ENCODE results near the gene FRMD1.

The FRMD1 gene

DNA sequence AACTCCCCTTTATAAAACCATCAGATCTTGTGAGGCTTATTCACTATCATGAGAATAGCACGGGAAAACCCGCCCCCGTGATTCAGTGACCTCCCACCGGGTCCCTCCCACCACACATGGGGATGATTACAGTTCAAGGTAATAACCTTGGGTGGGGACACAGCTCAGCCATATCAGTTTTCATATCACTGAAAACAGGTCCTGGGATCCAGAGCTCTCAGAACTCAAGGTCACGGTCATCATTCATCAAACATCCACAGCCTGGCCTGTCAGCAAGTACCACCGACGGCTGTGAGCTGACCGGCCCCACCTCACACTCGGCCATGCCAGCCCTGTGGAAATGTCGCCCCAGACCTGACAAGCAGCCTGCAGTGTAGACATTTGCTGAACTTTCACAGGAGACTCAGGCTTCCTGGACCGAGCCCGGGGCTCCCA lies 14.1 kb upstream of the FRMD1 start:
- H3K4me3 ChIP-seq (ENCODE audit: low read depth, low read length), result no peak overlapping the region
- no peak for TF ChIP-seq CTCF (IDR thresholded peaks at IDR 0.05; ENCODE audit: low read depth, low read length)

- TF ChIP-seq CTCF (IDR thresholded peaks at IDR 0.05; ENCODE audit: low read depth, low read length), result no peak
- H3K4me3 ChIP-seq (ENCODE audit: low read depth, low read length), result no peak overlapping the region
Observed at GRCh38 chr6:168092541-168092940, 13.5 kb upstream of the FRMD1 start.

- no peak for TF ChIP-seq CTCF (IDR thresholded peaks at IDR 0.05; ENCODE audit: low read depth, low read length)
Observed at GRCh38 chr6:168091381-168092264, 12.6 kb upstream of the FRMD1 start.

GRCh38 chr6:168090706-168091105 lies 11.7 kb upstream of the FRMD1 start:
- TF ChIP-seq CTCF (IDR thresholded peaks at IDR 0.05; ENCODE audit: low read depth, low read length), result no peak
- no peak overlapping the region for H3K4me3 ChIP-seq (ENCODE audit: low read depth, low read length)

More at GRCh38 chr6:168091381-168092264, 12.6 kb upstream of the FRMD1 start:
- no peak overlapping the region for H3K4me3 ChIP-seq (ENCODE audit: low read depth, low read length)

GRCh38 chr6:168090064-168090690 lies 11.2 kb upstream of the FRMD1 start:
- H3K4me3 ChIP-seq (ENCODE audit: low read depth, low read length), result no peak overlapping the region
- no peak for TF ChIP-seq CTCF (IDR thresholded peaks at IDR 0.05; ENCODE audit: low read depth, low read length)

DNA sequence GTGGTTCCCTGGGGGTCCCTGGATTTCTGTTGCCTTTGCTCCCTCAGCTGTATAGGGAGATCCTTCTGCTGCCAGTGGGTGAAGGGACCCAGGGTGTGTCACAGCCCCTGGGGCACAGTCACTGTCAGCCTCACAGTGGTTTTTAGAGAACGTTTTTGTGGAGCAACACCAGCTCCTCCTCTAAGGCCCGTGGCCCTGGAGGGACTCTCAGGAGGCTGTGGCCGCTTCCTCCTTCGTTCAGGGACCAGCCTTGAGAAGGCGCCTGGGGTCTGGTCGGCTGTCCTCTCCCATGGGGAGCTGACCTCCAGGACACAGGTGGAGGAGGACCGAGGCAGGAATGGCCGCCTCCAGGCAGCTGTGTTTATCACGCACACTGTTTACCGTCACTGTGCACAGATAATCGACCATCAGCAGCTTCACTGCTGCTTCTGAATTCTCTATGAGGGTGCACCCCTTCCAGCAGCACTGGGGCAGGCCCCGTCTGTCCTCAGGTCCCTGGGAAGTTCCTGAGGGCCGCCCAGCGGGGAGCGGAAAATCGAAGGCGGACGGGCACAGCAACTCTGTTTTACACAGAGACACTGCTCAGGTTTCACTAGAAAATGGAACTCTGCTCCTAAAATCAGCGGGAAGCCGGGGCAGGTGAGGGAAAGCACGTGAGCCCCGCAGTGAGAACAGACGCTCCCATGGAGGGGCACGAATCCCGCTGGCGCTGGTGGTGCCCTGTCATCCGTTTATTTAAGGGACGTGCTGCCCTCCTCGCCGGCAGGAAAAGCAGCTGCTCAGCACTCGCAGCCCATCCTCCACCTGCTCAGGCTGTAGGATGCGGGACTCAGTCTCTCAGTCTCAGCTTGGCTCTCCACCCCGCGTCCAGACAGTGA lies 10.4 kb upstream of the FRMD1 start:
- H3K4me3 ChIP-seq (ENCODE audit: low read depth, low read length), result no peak overlapping the region
- no peak for TF ChIP-seq CTCF (IDR thresholded peaks at IDR 0.05; ENCODE audit: low read depth, low read length)
